GM18508 (cell line): ENCODE data around the gene TIGD3.
"Not testable (repeated sequence)": the region's sequence is repeated elsewhere in the genome, so short reads cannot be mapped to it uniquely, and the experiment has no call there.

ENCODE experiments used
- ATAC-seq: cut with Tn5 transposase; IDR thresholded peaks from one replicate; pipeline ENCODE4 v1.9.1; 2021; ENCODE audit warnings: moderate number of reproducible peaks; ENCODE audit not compliant: insufficient read depth, unreplicated experiment

TIGD3 gene

DNA sequence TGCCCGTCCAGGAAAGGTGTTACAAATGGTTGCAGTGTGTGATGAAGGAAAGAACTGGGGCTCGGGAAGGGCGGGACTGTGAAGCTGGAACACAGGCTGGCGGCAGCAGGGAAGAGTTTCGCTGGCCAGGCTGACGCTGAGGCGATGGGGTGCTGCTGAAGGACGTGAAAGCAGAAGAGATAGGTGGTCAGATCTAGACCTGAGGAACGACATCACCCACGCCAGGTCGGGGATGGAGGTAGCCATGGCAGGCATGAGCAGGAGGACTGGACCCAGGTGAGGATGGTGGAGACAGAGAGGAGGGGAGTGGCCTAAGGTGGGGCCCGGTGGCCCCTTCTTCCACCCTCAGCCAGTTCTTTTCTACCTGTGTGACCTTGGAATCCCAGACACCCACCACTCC is 30.7 kb upstream of the TIGD3 start:
- ATAC-seq = no peak

DNA sequence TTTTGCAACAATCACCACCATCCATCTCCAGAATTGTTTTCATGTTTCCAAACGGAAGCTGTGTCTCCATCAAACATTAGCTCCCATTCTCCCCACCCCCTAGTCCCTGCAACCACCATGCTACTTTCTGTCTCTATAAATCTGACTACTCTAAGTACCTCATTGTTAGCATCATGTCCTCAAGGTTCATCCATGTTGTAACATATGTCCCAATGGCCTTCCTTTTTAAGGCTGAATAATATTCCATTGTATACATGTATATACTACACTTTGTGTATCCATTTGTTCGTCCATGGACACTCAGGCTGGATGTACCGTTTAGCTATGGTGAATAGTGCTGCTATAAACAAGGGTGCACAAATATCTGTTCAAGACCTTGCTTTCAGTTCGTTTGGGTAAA is 29.1 kb upstream of the TIGD3 start:
- ATAC-seq = no peak

DNA sequence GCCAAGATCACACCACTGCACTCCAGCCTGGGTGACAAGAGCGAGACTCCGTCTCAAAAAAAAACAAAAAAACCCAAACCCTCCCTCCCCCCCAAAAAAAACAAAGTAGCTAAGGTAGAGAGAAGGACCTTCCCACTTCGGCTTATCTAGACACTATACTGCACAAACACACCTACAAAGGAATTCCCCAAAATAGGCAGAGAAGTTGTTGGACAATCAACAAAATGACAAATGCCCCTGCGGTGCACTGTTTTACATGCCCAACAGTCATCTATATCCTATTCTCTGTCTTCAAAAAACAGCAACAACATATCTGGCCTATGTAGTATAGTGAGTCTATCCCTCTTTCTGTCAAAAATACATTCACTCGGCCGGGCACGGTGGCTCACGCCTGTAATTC is 27.5 kb upstream of the TIGD3 start:
- no peak for ATAC-seq

DNA sequence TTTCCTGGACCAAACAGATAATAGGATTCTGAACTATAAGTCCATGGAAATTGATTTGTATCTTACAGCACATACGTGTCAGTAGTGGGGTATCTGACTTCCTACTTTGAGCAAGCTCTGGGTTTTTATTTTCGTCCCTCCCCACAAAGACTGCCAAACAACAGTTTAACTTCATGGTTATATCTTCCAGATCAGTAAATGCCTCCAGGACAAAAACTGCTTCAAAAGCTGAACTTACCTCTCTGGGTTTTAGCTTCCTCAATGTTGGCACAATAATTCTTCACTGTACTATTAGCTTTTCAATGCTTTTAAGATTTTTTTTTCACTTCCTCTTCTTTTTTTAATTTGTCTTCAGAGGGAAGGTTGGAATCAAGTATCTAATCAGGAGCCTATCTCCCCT is 25.1 kb upstream of the TIGD3 start:
- no peak for ATAC-seq

DNA sequence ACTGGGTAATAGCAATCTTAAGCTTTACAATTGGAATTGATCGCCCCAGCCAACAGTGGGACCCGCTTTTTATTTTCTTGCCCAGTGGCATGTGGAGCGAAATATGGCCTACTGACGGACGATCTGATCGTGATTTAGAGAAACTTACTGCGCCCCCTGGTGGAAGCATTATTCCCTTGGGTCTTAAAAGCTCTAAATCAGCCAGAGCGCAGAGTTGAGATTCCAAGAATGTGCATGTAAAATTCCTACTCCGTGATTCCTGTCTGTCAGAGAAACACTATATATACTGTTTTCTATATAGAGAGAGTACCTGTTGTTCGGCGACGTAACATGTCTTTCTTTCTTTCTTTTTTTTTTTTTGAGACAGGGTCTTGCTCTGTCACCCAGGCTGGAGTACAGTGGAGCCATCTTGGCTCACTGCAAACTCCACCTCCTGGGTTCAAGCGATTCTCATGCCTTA is 24.6 kb upstream of the TIGD3 start:
- no peak for ATAC-seq

DNA sequence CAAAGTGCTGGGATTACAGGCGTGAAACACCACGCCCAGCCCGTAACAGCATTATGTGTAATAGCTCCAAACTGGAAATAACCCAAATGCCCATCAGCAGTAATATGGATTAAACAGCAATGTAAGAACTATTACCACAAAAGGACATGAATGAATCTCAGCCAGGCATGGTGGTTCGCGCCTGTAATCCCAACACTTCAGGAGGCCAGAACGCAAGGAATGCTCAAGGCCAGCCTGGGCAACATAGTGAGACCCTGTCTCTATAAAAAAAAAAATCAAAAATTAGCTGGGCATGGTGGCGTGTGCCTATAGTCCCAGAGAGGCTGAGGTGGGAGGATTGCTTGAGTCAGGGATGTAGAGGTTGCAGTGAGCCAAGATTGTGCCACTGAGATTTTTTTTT is 24.0 kb upstream of the TIGD3 start:
- ATAC-seq = no peak

DNA sequence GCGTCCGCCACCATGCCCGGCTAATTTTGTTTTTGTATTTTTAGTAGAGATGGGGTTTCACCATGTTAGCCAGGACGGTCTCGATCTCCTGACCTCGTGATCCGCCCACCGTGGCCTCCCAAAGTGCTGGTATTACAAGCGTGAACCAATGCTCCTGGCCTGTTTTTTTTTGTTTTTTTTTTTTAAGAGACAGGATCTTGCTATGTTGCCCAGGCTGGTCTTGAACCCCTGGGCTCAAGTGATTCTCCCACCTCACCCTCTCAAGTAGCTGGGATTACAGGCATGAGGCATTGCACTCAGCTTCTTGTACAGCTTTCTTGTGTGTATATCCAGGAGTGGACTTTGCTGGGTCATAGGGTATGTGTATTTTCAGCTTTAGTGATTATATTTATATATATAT is 22.0 kb upstream of the TIGD3 start:
- ATAC-seq = not testable (repeated sequence)

DNA sequence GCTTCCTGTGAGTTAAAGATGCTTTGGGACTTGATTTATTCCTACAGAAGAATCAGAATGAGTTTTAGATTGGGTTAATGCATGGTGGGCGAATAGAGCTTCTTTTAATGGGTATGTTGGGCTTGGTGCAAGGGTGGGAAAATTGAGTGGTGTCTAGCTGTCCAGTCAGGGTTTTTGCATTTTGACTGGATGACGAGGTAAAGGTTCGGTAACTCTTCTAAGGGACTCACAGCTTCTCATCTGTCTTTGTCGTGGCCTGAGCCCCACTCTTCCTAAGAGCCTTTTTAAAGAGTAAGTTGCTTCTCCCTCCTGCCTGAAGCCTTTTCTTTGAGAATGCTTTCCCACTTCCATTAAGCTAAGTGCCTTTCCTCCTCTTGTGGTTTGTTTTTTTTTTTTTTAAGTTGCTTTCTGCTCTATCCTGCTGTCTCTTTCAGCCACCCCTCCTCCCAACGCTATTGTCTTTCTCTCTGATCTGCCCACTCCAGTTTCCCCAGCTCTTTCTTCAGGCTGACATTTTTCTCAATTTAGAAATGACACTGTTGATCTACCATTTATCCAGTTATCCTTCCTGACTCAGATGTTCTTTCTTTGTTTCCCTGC is 19.8 kb upstream of the TIGD3 start:
- no peak for ATAC-seq

DNA sequence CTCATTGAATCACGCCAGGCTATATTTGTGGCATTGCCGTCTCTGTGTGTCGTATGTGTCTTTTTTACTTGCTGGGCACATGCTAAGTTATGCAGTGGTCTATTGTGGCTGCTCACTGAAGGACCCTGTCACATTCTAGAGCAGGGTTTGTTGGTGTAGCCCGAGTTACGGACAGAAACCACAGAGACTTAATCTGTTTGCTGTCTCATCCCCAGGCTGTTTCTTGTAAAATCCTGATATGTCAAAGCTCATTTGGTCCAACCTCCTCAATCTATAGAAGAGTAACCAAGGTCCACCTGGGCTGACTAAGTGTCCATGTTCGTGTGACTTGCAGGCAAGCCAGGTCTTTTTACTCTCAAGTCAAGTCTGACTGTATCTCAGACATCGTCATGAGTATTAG is 15.9 kb upstream of the TIGD3 start:
- no peak for ATAC-seq

DNA sequence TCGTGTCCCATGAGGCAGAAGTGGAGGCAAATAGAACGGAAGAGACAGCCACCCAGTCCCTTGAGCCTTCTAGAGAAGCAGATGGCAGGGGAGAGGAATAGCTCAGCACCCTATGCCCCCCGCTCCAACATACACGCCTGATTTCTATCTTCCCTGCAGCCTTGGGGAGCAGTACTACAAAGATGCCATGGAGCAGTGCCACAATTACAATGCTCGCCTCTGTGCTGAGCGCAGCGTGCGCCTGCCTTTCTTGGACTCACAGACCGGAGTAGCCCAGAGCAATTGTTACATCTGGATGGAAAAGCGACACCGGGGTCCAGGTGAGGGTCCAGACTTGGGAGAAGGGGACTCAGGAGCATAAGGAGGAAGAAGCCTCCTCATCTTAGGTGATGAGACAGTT is 14.3 kb upstream of the TIGD3 start:
- no peak for ATAC-seq

DNA sequence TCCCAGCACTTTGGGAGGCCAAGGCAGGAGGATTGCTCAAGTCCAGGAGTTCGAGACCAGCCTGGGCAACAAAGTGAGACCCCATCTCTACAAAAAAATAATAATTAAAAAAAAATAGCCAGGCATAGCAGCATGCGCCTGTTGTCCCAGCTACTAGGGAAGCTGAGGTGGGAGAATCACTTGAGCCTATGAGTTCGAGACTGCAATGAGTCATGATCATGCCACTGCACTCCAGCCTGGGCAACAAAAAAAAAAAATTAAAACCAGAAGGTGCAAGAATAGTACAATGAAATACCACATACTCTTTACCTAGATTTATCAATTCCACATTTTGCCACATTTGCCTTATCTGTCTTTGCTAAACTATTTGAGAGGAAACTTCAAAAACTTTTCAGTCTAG is 12.7 kb upstream of the TIGD3 start:
- no peak for ATAC-seq

DNA sequence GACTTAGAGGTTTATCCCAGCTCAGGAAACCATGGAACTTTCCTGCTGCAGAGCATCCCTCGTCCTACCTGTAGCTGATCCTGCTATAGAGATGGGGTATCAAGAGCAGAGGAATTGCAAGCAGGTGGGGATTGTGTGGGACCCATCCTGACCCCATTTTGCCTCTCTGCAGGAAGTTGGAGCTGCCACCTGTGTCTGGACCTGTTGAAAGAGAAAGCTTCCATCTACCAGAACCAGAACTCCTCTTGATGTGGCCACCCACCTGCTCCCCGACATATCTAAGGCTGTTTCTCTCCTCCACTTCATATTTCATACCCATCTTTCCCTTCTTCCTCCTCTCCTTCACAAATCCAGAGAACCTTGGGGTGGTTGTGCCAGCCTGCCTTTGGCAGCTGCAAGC is 3.0 kb upstream of the TIGD3 start:
- ATAC-seq = no peak

DNA sequence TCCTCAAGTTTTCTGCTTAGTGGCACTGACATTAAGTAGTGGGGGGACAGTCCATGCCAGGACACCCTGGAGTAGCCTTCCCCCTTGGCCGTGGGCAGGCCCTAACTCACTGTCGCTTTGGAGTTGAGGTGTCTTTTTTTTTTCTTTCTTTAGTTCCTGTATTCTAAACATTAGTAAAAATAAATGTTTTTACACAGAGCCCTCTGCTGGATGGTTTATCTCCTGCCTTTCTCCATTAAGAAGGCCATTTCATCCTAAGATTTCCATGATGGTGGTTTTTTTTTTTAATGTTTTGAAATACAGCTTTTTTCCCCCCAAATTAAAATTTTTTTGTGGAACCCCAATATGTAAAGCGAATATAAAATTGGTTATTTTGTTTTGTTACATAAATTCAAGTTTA is 1.8 kb upstream of the TIGD3 start:
- ATAC-seq = no peak

DNA sequence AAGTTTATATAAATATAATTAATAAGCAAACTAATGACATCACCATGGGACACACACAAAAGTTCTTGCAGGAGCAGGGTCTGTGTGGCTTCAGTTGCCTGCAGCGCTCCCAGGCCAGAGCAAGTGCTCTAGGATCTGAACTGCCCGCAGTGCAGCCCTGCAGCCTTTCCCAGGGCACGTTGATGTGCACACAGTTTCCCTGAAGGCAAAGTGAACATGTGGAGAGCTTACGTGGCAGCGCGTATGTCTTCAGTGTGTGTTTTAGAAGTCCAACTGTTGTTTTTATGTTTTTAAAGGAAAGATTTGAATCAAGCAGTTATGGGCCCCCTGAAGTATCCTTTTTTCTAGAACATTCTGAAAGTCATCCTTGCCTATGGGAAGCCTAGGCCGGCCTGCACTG is 1.2 kb upstream of the TIGD3 start:
- no peak for ATAC-seq

DNA sequence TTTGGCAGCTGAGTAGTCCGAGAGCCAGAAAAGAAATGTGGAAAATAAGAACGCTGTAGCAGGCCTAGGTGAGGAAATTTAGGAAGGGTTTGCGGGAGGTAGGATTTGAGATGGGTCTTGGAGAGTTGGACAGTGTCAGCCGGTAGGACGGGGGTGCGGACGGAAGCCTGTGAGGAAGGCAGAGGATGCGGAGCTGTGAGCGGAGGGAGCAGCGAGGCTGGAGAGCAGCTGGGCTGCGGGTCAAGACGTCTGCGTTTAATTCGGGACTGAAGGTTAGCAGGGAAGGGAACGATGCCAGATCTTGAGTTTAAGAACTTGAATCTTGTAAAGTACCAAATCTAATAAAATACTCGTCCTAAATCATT is 669 bp upstream of the TIGD3 start:
- ATAC-seq = no peak

DNA sequence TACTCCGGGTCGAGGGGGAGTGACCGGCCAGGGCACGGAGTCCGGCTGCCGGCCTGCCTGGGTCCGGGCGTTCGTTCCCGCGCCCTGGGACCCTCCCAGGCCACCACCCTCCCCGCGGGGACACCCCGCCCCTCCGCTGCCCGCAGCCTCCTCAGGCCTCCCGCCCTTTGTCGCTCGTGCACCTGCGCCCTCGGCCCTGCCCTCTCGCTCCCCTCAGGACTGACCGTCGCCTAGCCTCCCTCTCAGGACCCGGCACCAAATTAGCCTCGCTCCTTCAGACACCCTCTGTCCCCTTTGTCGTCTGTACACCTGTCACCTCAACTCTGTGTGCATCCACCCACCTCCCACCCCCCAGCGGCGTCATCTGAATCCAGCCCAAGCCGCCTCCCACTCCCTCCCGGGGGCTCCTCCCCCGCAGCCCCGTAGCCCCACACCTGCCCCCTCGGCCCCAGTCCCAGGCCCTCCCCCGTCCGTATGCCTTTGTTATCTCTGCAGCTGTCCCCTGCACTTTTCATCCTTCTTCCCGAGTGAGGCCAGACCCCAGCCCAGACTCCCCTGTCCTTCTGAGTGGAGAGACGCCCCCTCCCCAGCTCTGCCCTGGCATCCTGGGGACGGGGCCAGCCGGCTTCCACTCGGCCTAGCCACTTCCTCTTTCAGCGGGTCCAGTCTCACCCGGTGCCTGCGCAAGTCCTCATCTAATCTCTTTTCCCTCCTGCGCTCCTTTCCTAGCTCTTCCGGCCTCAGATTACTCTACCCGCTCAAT is 643 bp downstream of the TIGD3 start:
- ATAC-seq = no peak

DNA sequence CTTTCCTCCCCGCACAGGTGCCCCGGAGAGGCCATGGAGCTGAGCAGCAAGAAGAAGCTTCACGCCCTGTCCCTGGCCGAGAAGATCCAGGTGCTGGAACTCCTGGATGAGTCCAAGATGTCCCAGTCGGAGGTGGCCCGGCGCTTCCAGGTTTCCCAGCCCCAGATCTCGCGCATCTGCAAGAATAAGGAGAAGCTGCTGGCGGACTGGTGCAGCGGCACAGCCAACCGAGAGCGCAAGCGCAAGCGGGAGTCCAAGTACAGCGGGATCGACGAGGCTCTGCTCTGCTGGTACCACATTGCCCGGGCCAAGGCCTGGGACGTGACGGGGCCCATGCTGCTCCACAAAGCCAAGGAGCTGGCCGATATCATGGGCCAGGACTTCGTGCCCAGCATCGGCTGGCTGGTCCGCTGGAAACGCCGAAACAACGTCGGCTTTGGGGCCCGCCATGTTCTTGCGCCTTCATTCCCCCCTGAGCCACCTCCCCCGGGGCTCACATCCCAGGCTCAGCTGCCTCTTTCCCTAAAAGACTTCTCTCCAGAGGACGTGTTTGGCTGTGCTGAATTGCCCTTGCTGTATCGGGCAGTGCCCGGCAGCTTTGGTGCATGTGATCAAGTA is 1.3 kb downstream of the TIGD3 start:
- no peak for ATAC-seq

DNA sequence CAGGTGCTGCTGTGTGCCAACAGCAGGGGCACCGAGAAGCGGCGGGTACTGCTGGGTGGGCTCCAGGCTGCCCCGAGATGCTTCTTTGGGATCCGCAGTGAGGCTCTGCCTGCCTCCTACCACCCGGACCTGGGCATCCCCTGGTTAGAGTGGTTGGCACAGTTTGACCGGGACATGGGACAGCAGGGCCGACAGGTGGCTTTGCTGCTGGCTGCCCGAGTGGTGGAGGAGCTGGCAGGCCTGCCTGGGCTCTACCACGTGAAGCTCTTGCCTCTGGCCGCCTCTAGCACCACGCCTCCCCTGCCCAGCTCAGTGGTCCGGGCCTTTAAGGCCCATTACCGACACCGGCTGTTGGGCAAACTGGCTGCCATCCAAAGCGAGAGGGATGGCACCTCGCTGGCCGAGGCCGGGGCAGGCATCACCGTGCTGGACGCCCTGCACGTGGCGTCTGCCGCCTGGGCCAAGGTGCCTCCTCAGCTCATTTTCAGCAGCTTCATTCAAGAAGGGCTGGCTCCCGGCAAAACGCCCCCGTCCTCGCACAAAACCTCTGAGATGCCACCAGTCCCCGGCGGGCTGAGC is 1.9 kb downstream of the TIGD3 start:
- ATAC-seq = no peak

DNA sequence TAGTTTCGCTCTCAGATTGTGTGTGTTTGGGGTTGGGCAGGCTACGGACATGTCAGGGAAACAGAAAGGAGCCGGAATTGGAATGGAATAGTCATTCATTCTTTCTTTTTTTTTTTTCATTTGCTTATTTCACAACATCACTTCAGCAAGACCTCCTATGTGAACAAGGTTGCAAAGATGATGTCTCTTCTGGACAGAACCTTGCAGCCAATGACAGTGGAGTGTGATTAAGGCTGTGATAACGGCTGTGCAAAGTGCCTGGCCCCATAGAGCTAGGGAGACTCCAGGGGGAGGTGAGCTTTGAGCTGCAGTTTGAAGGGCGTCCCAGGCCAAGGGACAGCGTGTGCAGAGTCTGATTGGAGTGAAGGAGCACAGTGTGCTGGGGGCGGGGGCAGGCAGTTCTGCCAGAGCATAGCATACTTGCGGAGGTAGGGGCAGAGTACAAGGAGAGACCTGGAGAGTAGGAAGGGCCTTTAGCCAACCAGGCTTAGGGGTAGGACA is 3.4 kb downstream of the TIGD3 start:
- no peak for ATAC-seq

DNA sequence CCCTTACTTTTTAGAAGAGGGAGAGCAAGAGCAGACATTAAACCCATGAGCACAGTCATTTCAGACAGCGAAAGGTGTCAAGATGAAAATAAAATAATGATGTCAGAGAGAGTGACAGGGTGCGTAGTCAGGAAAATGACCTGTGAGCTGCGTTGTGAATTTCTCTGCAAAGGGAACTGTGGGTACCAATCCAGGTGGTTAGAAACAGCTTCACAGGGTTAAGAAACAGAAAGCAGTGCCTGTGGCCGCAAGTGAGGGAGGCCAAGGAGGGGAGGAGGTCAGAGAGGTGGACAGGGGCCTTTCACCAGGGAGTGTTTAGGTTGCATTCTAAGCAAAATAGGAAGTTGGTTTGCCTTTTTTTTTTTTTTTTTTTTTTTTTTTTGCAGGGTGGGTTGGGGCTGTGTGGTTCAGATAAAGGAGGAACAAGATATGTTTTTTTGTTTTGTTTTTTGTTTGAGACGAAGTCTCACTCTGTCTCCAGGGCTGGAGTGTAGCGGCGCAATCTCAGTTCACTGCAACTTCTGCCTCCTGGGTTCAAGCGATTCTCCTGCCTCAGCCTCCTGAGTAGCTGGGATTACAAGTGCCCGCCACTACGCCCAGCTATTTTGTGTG is 7.9 kb downstream of the TIGD3 start:
- no peak for ATAC-seq

DNA sequence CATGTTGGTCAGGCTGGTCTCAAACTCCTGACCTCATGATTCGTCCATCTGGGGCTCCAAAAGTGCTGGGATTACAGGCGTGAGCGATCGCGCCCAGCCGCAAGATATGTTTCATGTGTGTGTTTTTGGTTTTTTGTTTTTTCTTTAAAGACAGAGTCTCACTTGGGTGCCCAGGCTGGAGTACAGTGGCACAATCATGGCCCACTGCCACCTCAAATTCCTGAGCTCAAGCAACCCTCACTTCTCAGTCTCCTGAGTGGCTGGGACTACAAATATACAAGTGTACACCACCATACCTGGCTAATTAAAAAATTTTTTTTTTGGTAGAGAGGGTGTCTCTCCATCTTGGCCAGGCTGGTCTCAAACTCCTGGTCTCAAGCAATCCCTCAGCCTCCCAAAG is 8.4 kb downstream of the TIGD3 start:
- ATAC-seq = no peak
